IPS DF 4.7 (cell line): ENCODE data around the gene SNCG.
"Not testable (repeated sequence)": the region's sequence is repeated elsewhere in the genome, so short reads cannot be mapped to it uniquely, and the experiment has no call there.

Experiments used
- DNase-seq: peaks from one replicate; pipeline ENCODE4 v3.0.0-alpha.2; 2013; ENCODE audit warnings: low spot score; ENCODE audit errors: extremely low read depth

Gene SNCG

GRCh38 chr10:86958116-86958900 lies at the start of gene SNCG:
Gene SNCG, plus strand, starts transcription at chr10:86958599. Its CDS starts 99 bp downstream, at chr10:86958698.
- no peak for DNase-seq

GRCh38 chr10:86914734-86915133 lies 43.7 kb upstream of the SNCG start:
- no peak for DNase-seq

- DNase-seq: no peak
Observed at GRCh38 chr10:86918022-86918471, 40.4 kb upstream of the SNCG start.

GRCh38 chr10:86922553-86922961 lies 35.8 kb upstream of the SNCG start:
- no peak for DNase-seq

GRCh38 chr10:86929468-86930380 lies 28.7 kb upstream of the SNCG start:
- no peak for DNase-seq

- no peak for DNase-seq
Observed at GRCh38 chr10:86931872-86932271, 26.5 kb upstream of the SNCG start.

- DNase-seq: no peak
Observed at GRCh38 chr10:86932674-86933073, 25.7 kb upstream of the SNCG start.

GRCh38 chr10:86934162-86934711 lies 24.2 kb upstream of the SNCG start:
- DNase-seq: not testable (repeated sequence)

- DNase-seq: no peak
Observed at GRCh38 chr10:86936661-86937501, 21.5 kb upstream of the SNCG start.

GRCh38 chr10:86937502-86938154 lies 20.8 kb upstream of the SNCG start:
- DNase-seq: no peak

GRCh38 chr10:86938260-86938659 lies 20.1 kb upstream of the SNCG start:
- no peak for DNase-seq

- DNase-seq: not testable (repeated sequence)
Observed at GRCh38 chr10:86940076-86940475, 18.3 kb upstream of the SNCG start.

- DNase-seq: no peak
Observed at GRCh38 chr10:86940677-86941076, 17.7 kb upstream of the SNCG start.

GRCh38 chr10:86941426-86941825 lies 17.0 kb upstream of the SNCG start:
- DNase-seq: no peak

- DNase-seq: no peak
Observed at GRCh38 chr10:86941991-86942421, 16.4 kb upstream of the SNCG start.

- DNase-seq: no peak
Observed at GRCh38 chr10:86942441-86943315, 15.7 kb upstream of the SNCG start.

- no peak for DNase-seq
Observed at GRCh38 chr10:86943316-86944030, 14.9 kb upstream of the SNCG start.

GRCh38 chr10:86944031-86944419 lies 14.4 kb upstream of the SNCG start:
- DNase-seq: no peak

GRCh38 chr10:86944471-86944870 lies 13.9 kb upstream of the SNCG start:
- DNase-seq: no peak
